Esophagus muscularis mucosa (tissue), 4 donors: ENCODE measurements around the gene AOC2.
A peak's percentile ranks its signal among the peaks of the same experiment; 100 is the strongest.

Experiments
- EP300 ChIP-seq: sonication (generic); formaldehyde crosslinking; IDR thresholded peaks from one replicate; pipeline ENCODE4 v1.6.1; 2017; ENCODE audit warnings: antibody characterized with exemption
- POLR2A ChIP-seq: fragments of 450-650 bp; IDR thresholded peaks from one replicate; pipeline ENCODE4 v1.6.1; 2017; ENCODE audit warnings: antibody characterized with exemption, moderate library complexity, mild to moderate bottlenecking, low read depth
- POLR2AphosphoS5 ChIP-seq, 2 donors: sonication (generic); formaldehyde crosslinking; IDR thresholded peaks; one replicate each; pipeline ENCODE4 v1.6.1; 2017; ENCODE audit warnings: antibody characterized with exemption in 2 of 2
- TF ChIP-seq, protein P1 (sequence below), 3 experiments: fragments of 200-600 bp in 2 of 3; fragments of 450-650 bp in 1 of 3; sonication (generic) in 2 of 3; IDR thresholded peaks; one replicate each; pipeline ENCODE4 v1.5.1; 2017 to 2019; ENCODE audit warnings: antibody characterized with exemption in 3 of 3, mild to moderate bottlenecking in 2 of 3, moderate library complexity in 1 of 3

DNA sequence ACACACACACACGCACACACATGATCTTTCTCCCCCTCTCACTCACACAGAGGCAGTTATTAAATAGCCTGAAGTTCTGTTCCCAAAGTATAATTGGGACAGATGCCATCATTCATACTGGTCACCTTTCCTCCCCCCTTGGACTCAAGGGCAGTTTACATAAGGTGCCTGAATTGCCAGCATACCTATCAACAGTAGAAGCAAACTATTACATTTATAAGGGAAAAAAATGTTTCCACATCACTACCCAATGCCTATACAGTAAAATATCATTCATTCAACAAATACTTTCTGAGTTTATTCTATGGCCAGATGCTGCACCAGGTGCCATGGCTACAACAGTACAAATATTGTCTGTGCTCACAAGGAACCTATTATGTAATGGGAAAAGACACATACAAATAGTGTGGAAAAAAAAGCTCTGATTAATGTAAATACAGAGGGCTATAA is 39.4 kb upstream of the AOC2 start:
- no peak for TF ChIP-seq POLR2A
- TF ChIP-seq, protein P1, sequence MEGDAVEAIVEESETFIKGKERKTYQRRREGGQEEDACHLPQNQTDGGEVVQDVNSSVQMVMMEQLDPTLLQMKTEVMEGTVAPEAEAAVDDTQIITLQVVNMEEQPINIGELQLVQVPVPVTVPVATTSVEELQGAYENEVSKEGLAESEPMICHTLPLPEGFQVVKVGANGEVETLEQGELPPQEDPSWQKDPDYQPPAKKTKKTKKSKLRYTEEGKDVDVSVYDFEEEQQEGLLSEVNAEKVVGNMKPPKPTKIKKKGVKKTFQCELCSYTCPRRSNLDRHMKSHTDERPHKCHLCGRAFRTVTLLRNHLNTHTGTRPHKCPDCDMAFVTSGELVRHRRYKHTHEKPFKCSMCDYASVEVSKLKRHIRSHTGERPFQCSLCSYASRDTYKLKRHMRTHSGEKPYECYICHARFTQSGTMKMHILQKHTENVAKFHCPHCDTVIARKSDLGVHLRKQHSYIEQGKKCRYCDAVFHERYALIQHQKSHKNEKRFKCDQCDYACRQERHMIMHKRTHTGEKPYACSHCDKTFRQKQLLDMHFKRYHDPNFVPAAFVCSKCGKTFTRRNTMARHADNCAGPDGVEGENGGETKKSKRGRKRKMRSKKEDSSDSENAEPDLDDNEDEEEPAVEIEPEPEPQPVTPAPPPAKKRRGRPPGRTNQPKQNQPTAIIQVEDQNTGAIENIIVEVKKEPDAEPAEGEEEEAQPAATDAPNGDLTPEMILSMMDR (IDR thresholded peaks at IDR 0.05): no peak
- TF ChIP-seq POLR2AphosphoS5 (IDR thresholded peaks at IDR 0.05): peak in 1 of 2 donors; percentile 50
- no peak for TF ChIP-seq EP300
